ENCODE data around the gene CSPG4. TPM values are rescaled to one million over a fixed set of nuclear protein-coding genes. Genes with fewer than 3 reads are reported as not detected.
A peak's percentile ranks its signal among the peaks of the same experiment; 100 is the strongest.
"Not testable (repeated sequence)": the region's sequence is repeated elsewhere in the genome, so short reads cannot be mapped to it uniquely, and the experiment has no call there.

The CSPG4 gene
- total RNA-seq, 6 experiments from 2014 or later: 81.2 to 111 (median 95.7) TPM

DNA sequence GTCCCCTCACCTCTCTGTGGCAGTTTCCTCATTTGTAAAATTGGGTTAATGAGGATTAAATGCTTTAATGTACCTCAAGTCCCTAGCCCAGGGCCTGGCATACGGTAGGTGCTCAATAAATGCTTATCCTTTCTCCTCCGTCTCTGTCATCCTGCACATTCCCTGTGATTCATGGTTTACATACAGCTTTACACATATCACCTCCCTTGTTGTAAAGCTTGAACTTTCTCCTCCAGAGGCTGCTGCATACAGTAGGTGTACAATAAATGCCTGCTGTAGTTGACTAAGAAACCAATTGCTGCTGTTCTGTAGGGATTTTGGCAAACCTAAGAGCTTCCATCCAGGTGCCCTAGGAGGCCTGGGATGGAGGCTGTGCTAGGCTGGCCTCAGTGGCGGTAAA lies 1.5 kb upstream of the CSPG4 start:
- H3K9me3 Mint-ChIP-seq: no peaks in the 10 kb centered on the region
- H3K27me3 Mint-ChIP-seq (ENCODE audit: insufficient read depth): peaks cover 4% of the 10 kb centered on the region; the same call in 1 of the 2 replicates
- no peak for DNase-seq
- peaks cover 53% of the 10 kb centered on the region for H3K4me1 Mint-ChIP-seq (ENCODE audit: low read depth)
- 0 out of 2 replicates have a peak overlapping the region, but pooled peaks have one; percentile 5 for H3K4me3 Mint-ChIP-seq
- no peak overlapping the region for H3K27ac Mint-ChIP-seq
- TF ChIP-seq, protein P1, sequence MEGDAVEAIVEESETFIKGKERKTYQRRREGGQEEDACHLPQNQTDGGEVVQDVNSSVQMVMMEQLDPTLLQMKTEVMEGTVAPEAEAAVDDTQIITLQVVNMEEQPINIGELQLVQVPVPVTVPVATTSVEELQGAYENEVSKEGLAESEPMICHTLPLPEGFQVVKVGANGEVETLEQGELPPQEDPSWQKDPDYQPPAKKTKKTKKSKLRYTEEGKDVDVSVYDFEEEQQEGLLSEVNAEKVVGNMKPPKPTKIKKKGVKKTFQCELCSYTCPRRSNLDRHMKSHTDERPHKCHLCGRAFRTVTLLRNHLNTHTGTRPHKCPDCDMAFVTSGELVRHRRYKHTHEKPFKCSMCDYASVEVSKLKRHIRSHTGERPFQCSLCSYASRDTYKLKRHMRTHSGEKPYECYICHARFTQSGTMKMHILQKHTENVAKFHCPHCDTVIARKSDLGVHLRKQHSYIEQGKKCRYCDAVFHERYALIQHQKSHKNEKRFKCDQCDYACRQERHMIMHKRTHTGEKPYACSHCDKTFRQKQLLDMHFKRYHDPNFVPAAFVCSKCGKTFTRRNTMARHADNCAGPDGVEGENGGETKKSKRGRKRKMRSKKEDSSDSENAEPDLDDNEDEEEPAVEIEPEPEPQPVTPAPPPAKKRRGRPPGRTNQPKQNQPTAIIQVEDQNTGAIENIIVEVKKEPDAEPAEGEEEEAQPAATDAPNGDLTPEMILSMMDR (IDR thresholded peaks at IDR 0.05): no peak
- peaks cover 5% of the 10 kb centered on the region; the same call in 1 of the 2 replicates for H3K36me3 Mint-ChIP-seq (ENCODE audit: low read depth)

DNA sequence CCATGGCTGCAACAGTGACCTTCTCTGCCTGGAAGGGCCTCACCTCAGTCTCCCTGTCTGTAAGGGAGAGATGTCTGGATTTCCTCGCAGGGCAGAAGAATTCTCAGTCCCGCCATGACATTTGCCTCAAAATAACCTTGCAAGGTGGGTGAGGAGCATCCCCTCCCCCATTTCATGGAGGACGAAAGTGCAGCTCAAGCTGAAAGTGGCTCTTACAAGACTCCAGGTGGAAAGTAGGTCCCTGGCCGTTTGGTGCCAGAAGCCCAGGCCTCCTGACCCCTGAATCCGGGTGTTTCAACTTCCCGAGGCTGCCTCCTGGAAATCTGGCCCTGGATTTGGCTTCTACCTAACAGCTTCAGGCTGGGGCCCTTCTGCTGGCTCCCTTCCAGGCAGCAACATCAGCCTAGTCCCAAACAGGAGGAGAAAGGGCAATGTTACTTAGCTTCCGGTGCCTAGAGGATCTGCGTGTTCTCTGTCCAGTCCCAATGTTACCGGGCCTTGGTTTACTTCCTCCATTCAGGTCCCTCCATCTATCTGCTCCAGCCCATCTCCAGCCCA lies 769 bp upstream of the CSPG4 start:
- Mint-ChIP-seq H3K27ac (peak overlapping the region; percentile 73; the same call in 1 of the 2 replicates), H3K27me3 (ENCODE audit: insufficient read depth) (peaks cover 4% of the 10 kb centered on the region; the same call in 1 of the 2 replicates), H3K9me3 (no peaks in the 10 kb centered on the region), H3K36me3 (ENCODE audit: low read depth) (peaks cover 11% of the 10 kb centered on the region), H3K4me3 (peak overlapping the region; percentile 85), H3K4me1 (ENCODE audit: low read depth) (peaks cover 52% of the 10 kb centered on the region)
- DNase-seq: no peak
- TF ChIP-seq, protein P1 (IDR thresholded peaks at IDR 0.05): no peak

DNA sequence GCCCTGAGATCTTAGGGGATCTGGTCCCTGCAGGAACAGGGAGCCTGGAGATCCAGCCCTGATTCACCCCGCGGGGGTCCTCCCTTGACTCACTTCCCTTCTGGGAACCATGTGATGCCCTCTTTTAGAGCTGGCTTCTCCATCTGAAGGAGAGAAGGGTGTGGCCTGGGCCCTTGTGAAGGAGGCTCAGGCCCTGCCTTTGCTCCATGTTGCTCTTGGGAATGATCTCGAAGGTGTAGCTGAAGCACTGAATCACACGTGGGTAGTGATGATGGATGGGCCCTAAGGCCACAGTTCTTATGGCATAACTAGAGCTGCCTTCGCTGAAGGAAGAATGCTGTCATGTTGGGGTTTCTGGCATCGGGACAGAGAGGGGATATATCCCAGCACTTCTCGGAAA lies 1.2 kb downstream of the CSPG4 start:
- Mint-ChIP-seq H3K36me3 (ENCODE audit: low read depth) (peaks cover 11% of the 10 kb centered on the region), H3K4me3 (peak overlapping the region; percentile 92), H3K27ac (peak overlapping the region; percentile 90), H3K4me1 (ENCODE audit: low read depth) (peaks cover 46% of the 10 kb centered on the region)
- H3K27me3 Mint-ChIP-seq (ENCODE audit: insufficient read depth); H3K9me3 Mint-ChIP-seq: not testable (repeated sequence)
- DNase-seq: peak; percentile 60

DNA sequence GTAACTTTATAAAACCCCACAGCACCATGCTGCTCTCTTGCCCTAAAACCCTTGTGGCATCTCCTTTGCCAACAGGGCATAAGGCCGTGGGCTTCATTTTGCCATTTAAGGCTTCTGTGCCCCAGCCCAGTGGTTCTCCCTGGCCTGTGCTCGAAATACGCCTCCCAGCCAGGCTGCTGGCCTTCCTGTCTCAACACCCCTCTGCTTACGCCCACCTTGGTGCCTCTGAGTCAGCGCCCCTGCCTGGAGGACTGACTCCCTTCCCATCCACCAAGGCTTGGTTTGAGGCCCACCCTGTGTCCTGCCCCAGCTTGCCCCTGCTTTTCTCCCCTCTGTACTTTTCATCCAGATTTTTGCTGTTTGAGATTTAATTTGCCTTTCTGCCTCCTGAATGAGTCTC lies 1.8 kb downstream of the CSPG4 start:
- H3K4me3 Mint-ChIP-seq; DNase-seq; H3K9me3 Mint-ChIP-seq; H3K27me3 Mint-ChIP-seq (ENCODE audit: insufficient read depth); H3K27ac Mint-ChIP-seq: not testable (repeated sequence)
- H3K4me1 Mint-ChIP-seq (ENCODE audit: low read depth): peaks cover 52% of the 10 kb centered on the region
- peaks cover 17% of the 10 kb centered on the region for H3K36me3 Mint-ChIP-seq (ENCODE audit: low read depth)

DNA sequence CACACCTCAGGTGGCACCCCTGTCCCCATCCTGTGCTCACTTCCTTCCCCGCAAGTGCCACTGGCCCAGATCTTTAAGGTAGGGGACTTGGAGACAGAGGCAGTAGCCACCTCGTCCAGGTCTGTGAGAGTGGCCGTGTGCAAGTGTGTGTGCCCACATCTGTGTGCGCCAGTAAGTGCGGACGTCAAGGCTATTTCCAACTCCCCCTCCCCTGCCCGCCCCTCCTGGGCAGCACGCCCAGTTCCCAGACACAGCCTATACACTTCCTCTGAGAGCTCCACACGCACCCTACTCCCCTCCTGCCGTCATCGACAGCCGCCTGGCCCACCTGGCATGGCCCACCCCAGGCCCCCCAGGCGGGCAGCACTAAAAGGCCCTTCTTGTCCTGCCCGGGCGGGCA lies 3.2 kb downstream of the CSPG4 start:
- H3K4me1 Mint-ChIP-seq (ENCODE audit: low read depth): peaks cover 62% of the 10 kb centered on the region
- H3K9me3 Mint-ChIP-seq; DNase-seq; H3K27me3 Mint-ChIP-seq (ENCODE audit: insufficient read depth): not testable (repeated sequence)
- peak overlapping the region; percentile 66 for H3K27ac Mint-ChIP-seq
- H3K4me3 Mint-ChIP-seq: peak overlapping the region; percentile 63
- H3K36me3 Mint-ChIP-seq (ENCODE audit: low read depth): peaks cover 22% of the 10 kb centered on the region

DNA sequence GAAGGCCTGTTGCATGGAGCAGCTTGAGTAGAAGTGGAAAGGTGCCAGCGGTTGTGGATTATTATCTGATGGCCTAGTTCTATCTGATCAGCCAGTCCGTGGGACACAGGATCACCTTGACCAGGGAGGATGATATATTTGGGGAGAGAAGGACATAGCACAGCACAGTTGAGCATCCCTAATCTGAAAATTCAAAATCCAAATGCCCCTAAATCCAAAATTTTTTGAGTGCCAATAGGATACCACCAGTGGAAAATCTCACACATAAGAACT lies 6.0 kb downstream of the CSPG4 start:
- TF ChIP-seq, protein P1 (IDR thresholded peaks at IDR 0.05): no peak
- peaks cover 3% of the 10 kb centered on the region; the same call in 1 of the 2 replicates for H3K27me3 Mint-ChIP-seq (ENCODE audit: insufficient read depth)
- peak overlapping the region; percentile 42 for H3K27ac Mint-ChIP-seq
- H3K4me1 Mint-ChIP-seq (ENCODE audit: low read depth): peaks cover 54% of the 10 kb centered on the region
- peaks cover 22% of the 10 kb centered on the region for H3K36me3 Mint-ChIP-seq (ENCODE audit: low read depth)
- H3K9me3 Mint-ChIP-seq: no peaks in the 10 kb centered on the region
- no peak for DNase-seq
- no peak overlapping the region; the same call in 1 of the 2 replicates for H3K4me3 Mint-ChIP-seq

DNA sequence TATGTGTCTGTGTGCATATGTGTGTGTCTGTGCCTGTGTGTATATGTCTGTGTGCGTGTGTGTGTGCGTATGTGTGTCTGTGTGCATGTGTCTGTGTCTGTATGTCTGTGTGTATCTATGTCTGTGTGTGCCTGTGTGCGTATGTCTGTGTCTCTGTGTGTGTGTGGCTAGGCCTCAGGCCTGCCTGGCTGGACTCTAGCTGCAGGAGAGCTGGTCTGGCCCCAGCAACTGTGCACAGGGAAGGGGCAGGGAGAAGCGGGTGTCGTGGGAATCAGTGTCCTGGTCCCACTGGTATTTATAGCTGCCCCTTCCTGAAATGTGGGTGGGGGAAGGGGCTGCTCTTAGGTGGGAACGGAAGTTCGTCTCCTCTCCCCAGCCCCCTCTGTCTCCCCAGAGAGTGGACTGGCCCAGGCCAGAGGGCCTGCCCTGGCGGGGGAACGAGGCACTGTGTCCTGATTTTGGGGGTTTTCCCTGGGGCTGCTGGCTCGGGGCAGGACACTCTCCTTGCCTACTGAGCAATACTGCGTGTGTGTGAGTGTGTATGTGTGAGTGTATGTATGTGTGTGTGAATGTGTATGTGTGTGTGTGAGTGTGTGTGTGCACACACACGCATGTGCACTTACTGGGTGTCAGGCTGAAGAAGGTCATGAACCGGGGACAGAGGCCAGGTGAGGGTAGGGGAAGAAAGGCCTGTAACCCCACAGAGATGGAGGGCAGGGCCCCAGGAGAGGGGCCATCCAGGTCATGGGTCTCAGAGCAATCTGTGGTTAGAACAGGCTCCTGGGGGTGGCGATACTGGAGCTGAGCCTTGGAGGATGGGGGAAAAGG lies 6.6 kb downstream of the CSPG4 start:
- H3K9me3 Mint-ChIP-seq: no peaks in the 10 kb centered on the region
- H3K4me3 Mint-ChIP-seq: no peak overlapping the region
- peaks cover 1% of the 10 kb centered on the region; the same call in 1 of the 2 replicates for H3K27me3 Mint-ChIP-seq (ENCODE audit: insufficient read depth)
- no peak for DNase-seq
- H3K36me3 Mint-ChIP-seq (ENCODE audit: low read depth): peaks cover 22% of the 10 kb centered on the region
- TF ChIP-seq, protein P1 (IDR thresholded peaks at IDR 0.05): no peak
- H3K4me1 Mint-ChIP-seq (ENCODE audit: low read depth): peaks cover 56% of the 10 kb centered on the region
- peak overlapping the region; percentile 59 for H3K27ac Mint-ChIP-seq

DNA sequence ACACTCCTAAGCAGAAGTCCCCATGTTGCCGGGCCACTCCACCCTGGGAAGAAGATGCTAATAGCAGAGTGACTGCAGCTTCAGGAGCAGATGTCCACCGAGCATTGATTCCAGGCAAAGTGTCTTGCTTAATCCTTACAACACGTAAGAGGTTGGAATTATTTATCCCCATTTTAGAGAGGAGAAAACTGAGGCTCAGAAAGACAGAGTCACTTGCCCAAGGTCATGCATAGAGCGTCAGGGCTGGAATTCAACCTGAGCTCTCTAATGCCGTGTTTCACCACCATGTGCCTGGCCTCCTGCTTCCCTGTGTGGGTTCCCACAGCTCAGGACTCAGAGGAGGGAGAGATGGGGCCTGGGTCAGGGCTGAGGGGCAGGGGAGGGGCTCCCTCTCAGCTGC lies 7.3 kb downstream of the CSPG4 start:
- not testable (repeated sequence) for H3K4me3 Mint-ChIP-seq; H3K27me3 Mint-ChIP-seq (ENCODE audit: insufficient read depth); DNase-seq; H3K9me3 Mint-ChIP-seq
- Mint-ChIP-seq H3K4me1 (ENCODE audit: low read depth) (peaks cover 62% of the 10 kb centered on the region), H3K36me3 (ENCODE audit: low read depth) (peaks cover 22% of the 10 kb centered on the region), H3K27ac (peak overlapping the region; percentile 59)
